GM21515 (cell line): ENCODE data around the gene UNC5A.

ENCODE experiments used
- ATAC-seq: cut with Tn5 transposase; IDR thresholded peaks from one replicate; pipeline ENCODE4 v1.9.1; 2021; ENCODE audit not compliant: unreplicated experiment

UNC5A gene

DNA sequence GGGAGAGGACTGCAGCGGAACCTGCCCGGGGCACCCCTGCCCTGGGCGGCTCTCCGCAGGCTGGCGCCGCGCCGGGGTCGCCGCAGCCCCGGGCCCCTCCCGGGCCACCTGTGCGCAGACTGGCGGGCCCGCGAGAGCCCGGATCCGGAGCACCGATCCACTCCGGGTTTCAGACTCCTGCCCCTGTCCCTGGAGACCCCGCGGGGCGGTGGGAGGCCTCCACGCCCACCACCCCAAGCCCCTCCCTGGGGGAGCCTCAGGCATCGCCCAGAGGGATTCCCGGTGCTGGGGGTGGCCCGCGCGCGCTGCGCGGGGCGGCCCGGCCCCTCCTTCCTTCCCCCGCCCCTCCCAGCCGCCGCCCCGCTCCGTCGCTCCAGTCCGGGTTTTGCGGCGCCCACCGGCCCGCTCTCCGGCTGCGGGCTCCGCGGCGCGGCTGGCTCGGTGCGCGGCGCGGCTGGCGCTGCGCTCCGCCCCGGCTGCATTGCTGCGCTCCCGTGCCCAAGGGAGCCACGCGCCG lies at the start of gene UNC5A:
UNC5A (plus strand) TSS at position 479 of the 517 bp plus-strand sequence. CDS start 192 bp downstream, outside the sequence.
- no peak for ATAC-seq

GRCh38 chr5:176761755-176762154 lies 48.6 kb upstream of the UNC5A start:
- ATAC-seq = no peak

DNA sequence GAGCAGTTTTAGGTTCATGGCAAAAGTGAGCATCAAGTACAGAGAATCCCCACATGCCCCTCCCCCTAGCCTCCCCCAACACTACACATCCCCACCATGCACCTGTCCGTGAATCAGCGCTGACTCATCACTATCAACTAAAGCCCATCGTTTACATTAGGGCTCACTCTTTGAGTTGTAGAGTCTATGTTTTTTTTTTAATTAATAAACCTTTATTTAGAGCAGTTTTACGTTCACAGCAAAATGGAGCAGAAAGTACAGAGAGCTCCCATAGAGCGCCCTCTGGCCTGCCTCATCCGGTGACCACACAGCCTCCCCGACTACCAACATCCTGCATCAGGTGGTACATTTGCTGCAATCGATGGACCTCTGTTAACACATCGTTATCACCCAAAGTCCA lies 47.9 kb upstream of the UNC5A start:
- no peak for ATAC-seq

DNA sequence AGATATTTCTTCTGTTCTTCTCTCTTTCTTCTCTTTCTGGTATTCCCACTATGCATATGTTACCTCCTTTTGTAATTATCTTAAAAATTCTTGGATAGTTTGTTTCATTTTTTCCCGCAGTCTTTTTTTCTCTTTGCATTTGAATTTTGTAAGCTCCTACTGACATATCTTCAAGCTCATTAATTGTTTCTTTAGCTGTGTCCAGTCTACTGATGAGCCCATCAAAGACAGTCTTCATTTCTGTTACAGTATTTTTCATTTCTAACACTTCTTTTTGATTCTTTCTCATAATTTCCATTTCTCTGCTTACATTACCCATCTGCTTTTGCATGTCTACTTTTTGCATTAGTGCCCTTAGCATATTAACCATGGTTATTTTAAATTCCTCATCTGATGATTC lies 44.7 kb upstream of the UNC5A start:
- no peak for ATAC-seq

- no peak for ATAC-seq
Observed at GRCh38 chr5:176768174-176768970, 42.0 kb upstream of the UNC5A start.

DNA sequence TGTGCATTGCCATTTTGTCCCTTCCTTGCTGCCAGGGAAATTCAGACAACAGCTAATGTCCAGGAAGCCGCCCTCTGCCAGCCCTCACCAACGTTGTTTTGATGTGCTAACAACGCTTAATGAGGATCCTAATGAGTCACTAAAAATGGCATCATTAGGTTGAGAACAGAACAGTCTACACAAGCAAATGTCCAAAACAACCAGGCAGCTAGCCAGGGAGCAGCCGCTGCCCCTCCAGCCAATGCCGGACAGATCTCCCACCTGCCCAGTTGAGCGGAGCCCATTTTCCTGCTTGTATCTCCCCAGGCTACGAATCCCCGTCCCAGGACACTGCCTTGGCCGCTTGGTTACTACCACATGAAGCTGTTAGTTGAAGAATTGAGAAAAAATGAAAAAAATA lies 40.4 kb upstream of the UNC5A start:
- no peak for ATAC-seq

- no peak for ATAC-seq
Observed at GRCh38 chr5:176770431-176770830, 39.9 kb upstream of the UNC5A start.

- no peak for ATAC-seq
Observed at GRCh38 chr5:176771102-176771845, 39.1 kb upstream of the UNC5A start.

- ATAC-seq = no peak
Observed at GRCh38 chr5:176772271-176773210, 37.8 kb upstream of the UNC5A start.

- no peak for ATAC-seq
Observed at GRCh38 chr5:176773408-176774035, 36.8 kb upstream of the UNC5A start.

DNA sequence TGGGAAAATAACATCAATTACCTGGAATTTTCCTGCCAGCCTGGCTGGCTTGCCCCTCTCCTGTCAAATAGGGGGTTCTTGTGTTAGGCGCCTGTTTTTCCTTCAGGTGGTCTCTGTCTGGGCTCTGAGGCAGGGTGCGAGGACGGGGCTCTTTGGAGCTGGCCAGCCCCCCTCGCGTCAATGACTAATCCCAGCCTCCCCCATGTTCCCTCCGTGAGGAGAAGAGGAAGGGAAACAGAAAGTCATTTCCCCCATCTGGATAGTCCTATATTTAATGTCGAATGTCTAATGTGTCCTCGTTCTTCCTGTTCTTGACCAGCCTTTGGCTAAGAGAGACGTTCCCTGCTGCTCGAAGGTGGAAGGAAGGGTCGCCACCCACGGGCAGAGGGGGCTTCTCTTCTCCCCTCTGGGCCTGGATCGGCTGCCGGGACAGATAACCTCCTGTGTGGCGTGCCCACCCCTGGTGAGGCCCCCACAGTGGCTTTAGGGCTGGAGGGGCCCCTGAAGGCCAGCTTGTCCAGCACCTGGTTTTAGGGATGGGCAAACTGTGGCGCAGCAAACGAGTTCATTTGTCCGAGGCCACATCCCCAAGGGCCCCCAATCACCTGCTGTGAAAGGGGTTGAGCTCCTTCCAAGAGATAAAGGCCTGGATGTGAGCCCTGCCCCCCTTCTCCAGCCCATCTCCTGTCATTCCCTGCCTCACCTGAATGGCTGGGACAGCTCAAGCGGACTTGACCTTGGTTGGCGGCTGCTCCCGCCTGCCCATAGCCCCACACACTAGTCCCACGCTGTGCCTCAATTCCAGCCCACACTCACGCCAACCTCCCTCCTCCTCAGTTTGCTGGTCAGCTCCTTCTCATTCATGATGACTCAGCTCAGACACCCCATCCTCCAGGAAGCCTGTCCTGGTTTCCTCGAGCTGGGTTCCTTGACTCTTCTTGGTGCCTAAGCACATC lies 35.9 kb upstream of the UNC5A start:
- no peak for ATAC-seq

- ATAC-seq = no peak
Observed at GRCh38 chr5:176775409-176775808, 35.0 kb upstream of the UNC5A start.

GRCh38 chr5:176776141-176776865 lies 34.1 kb upstream of the UNC5A start:
- ATAC-seq = no peak

DNA sequence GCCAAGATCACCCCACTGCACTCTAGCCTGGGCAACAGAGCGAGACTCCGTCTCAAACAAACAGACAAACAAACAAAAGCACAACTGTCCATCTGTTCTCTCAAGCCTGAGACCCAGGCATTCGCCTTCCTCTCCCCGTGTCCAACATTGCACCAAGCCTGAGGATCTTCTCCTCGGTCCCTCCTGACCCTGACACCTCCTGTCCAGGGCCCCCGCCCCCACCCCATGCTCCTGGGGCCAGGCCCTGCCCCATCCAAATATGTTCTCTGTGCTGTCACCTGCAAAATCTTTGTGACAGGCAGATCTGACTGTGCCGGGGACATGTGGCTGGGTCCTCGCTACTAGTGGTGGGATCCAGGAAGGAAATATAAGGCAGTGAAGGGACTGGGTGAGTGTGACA lies 33.4 kb upstream of the UNC5A start:
- no peak for ATAC-seq

DNA sequence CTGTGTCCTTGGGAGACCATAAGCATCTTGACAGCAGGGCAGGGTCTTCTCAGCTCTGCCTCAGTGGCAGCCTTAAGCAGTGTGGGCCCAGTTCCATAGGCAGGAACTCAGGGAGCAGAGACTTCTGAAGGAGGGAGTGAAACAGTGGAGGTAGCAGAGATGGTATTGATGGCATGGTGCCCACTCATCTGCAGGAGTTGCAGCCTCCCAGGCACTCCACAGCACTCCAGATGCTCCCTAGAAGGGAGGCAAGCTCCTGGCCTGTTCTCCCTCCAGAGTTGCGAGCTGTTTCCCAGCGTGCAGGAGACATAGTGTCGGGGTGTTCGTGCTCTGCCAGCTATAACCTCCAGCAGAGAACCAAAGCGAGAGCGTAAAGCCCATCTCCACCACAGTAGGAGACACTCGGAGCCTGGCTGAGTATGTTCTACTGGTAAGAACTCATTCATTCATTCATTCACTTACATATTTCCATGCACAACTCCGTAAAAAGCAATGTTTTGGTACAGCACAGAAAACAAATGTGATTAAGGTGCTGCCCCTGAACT lies 31.4 kb upstream of the UNC5A start:
- no peak for ATAC-seq

DNA sequence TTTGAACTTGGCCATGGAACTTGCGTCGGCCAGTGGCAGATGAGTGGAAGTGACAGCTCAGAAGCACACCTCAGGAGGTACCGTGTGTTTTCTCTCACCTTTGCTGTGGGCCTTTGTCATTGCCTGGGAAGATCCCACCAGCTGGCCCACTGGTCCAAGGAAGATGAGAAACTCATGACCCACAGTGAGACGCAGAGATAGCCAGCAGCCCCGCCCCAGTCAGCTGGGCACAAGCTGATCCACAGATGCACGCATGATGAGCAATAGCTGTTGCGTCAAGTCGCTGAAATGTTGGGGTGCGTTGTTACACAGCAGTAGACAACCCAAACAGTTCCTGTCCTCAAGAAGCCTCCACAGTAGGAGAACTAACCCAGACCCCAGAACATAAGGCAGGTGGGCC lies 30.8 kb upstream of the UNC5A start:
- no peak for ATAC-seq

DNA sequence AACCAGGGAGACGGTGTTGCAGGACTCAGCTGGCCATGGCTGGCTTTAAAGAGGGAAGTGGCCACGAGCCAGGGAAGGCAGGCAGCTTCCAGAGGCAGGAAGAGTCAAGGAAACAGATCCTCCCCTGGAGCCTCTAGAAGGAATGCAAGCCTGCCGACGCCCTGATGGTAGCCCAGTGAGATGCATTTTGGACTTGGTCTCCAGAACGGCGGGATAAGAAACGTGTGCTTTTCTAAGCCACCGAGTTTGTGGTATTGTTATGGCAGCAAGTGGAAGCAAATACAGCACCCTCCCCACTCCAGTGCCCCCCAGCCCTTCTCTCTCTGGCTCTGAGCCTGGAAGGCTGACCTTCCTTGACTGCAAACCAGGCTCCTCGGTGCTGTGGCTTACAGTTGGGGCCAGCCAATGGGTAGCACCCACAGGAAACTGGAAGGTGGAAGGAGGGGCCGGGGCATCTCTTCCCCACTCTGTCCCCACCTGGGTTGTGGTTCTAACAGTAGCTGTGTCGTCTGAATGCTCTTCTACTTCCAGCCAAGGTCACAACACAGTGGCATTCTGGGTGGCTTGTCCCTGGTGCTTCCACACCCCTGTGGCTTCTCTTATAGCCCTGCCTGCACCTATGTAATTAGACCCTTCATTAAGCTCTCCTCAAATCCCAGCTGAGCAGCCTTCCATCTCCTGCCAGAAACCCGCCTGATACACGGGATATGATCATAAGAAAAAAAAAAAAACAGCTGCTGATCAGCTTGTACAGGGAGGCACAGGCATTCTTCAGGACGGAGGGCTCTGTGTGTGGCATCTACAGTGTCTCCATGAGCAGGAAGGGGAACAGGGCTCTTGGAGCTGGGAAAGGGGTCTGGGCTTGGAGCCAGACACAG lies 29.9 kb upstream of the UNC5A start:
- no peak for ATAC-seq

DNA sequence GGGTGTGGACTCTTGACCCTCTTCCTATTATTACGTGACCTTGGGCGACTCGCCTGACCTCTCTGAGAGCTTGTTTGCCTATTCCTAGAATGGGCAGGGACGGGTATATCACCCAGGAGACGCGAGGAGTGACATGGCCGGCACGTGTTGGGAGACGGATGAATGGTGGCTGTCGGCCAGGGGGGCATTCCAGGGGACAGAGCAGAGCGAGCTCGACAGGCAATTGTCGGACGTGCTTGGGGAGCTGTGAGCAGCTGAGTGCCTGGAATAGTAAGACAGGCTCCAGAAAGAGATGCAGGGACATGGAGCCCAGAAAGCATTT lies 29.3 kb upstream of the UNC5A start:
- ATAC-seq = no peak
